ENCODE results near the gene OLFML1.

Gene OLFML1

GRCh38 chr11:7484131-7484530, 1.2 kb upstream of the OLFML1 start:
- DNase-seq (ENCODE audit: extremely low spot score) = no peak
- ChIA-PET CTCF (no interaction called here), POLR2A (no interaction called here)
- TF ChIP-seq NFRKB (IDR thresholded peaks at IDR 0.05) (no peak), CTBP1 (IDR thresholded peaks at IDR 0.05; ENCODE audit: borderline replicate concordance) (no peak), ELF4 (IDR thresholded peaks at IDR 0.05) (no peak), SP1 (IDR thresholded peaks at IDR 0.05) (no peak), FOXK2 (IDR thresholded peaks at IDR 0.05) (no peak), BHLHE40 (IDR thresholded peaks at IDR 0.05; ENCODE audit: borderline replicate concordance) (no peak), ARNT (IDR thresholded peaks at IDR 0.05) (no peak), FOXM1 (IDR thresholded peaks at IDR 0.05; ENCODE audit: borderline replicate concordance) (no peak), FOXA1 (IDR thresholded peaks at IDR 0.05) (no peak), LEF1 (IDR thresholded peaks at IDR 0.05; ENCODE audit: borderline replicate concordance) (no peak), L3MBTL2 (conservative IDR thresholded peaks at IDR 0.05) (no peak), TARDBP (IDR thresholded peaks at IDR 0.05) (no peak)

- ChIA-PET POLR2A (no interaction called here), CTCF (no interaction called here)
- TF ChIP-seq FOXK2 (IDR thresholded peaks at IDR 0.05) (no peak), CTBP1 (IDR thresholded peaks at IDR 0.05; ENCODE audit: borderline replicate concordance) (no peak), PKNOX1 (IDR thresholded peaks at IDR 0.05) (no peak), FOXA1 (IDR thresholded peaks at IDR 0.05) (no peak), HDGF (IDR thresholded peaks at IDR 0.05; ENCODE audit: borderline replicate concordance) (no peak), FOXM1 (IDR thresholded peaks at IDR 0.05; ENCODE audit: borderline replicate concordance) (no peak), SUZ12 (IDR thresholded peaks at IDR 0.05) (no peak), ZNF384 (IDR thresholded peaks at IDR 0.05) (no peak), BHLHE40 (IDR thresholded peaks at IDR 0.05; ENCODE audit: borderline replicate concordance) (no peak), LEF1 (IDR thresholded peaks at IDR 0.05; ENCODE audit: borderline replicate concordance) (no peak), TARDBP (IDR thresholded peaks at IDR 0.05) (no peak), SP1 (IDR thresholded peaks at IDR 0.05) (no peak), NFRKB (IDR thresholded peaks at IDR 0.05) (no peak), ARNT (IDR thresholded peaks at IDR 0.05) (no peak), L3MBTL2 (conservative IDR thresholded peaks at IDR 0.05) (no peak), ELF4 (IDR thresholded peaks at IDR 0.05) (no peak)
- no peak for DNase-seq (ENCODE audit: extremely low spot score)
Measured at GRCh38 chr11:7484645-7485044, 661 bp upstream of the OLFML1 start.

GRCh38 chr11:7486098-7486780, 933 bp downstream of the OLFML1 start:
- no peak for DNase-seq (ENCODE audit: extremely low spot score)
- ChIA-PET CTCF (no interaction called here), POLR2A (no interaction called here)
- TF ChIP-seq HDGF (IDR thresholded peaks at IDR 0.05; ENCODE audit: borderline replicate concordance) = no peak
- TF ChIP-seq SP1 (IDR thresholded peaks at IDR 0.05) = no peak
- no peak for TF ChIP-seq TARDBP (IDR thresholded peaks at IDR 0.05)
- TF ChIP-seq BHLHE40 (IDR thresholded peaks at IDR 0.05; ENCODE audit: borderline replicate concordance) = no peak
- no peak for TF ChIP-seq FOXM1 (IDR thresholded peaks at IDR 0.05; ENCODE audit: borderline replicate concordance)
- TF ChIP-seq NFRKB (IDR thresholded peaks at IDR 0.05) = no peak

GRCh38 chr11:7486781-7487140, 1.5 kb downstream of the OLFML1 start:
- TF ChIP-seq LEF1 (IDR thresholded peaks at IDR 0.05; ENCODE audit: borderline replicate concordance) = no peak
- no peak for TF ChIP-seq FOXA1 (IDR thresholded peaks at IDR 0.05)
- TF ChIP-seq ELF4 (IDR thresholded peaks at IDR 0.05) = no peak
- TF ChIP-seq ARNT (IDR thresholded peaks at IDR 0.05) = no peak
- no peak for TF ChIP-seq FOXK2 (IDR thresholded peaks at IDR 0.05)
- TF ChIP-seq TARDBP (IDR thresholded peaks at IDR 0.05) = no peak
- TF ChIP-seq CTBP1 (IDR thresholded peaks at IDR 0.05; ENCODE audit: borderline replicate concordance) = no peak
- TF ChIP-seq NFRKB (IDR thresholded peaks at IDR 0.05) = no peak
- no peak for TF ChIP-seq SP1 (IDR thresholded peaks at IDR 0.05)
- TF ChIP-seq FOXM1 (IDR thresholded peaks at IDR 0.05; ENCODE audit: borderline replicate concordance) = no peak
- TF ChIP-seq ZNF384 (IDR thresholded peaks at IDR 0.05) = no peak
- no peak for TF ChIP-seq L3MBTL2 (conservative IDR thresholded peaks at IDR 0.05)
- no peak for TF ChIP-seq HDGF (IDR thresholded peaks at IDR 0.05; ENCODE audit: borderline replicate concordance)
- no peak for TF ChIP-seq SUZ12 (IDR thresholded peaks at IDR 0.05)
- no peak for TF ChIP-seq PKNOX1 (IDR thresholded peaks at IDR 0.05)
- no peak for TF ChIP-seq BHLHE40 (IDR thresholded peaks at IDR 0.05; ENCODE audit: borderline replicate concordance)
- CTCF ChIA-PET = no interaction called here

GRCh38 chr11:7487360-7487759, 2.1 kb downstream of the OLFML1 start:
- POLR2A ChIA-PET = no interaction called here
- no peak for TF ChIP-seq HDGF (IDR thresholded peaks at IDR 0.05; ENCODE audit: borderline replicate concordance)
- TF ChIP-seq ARNT (IDR thresholded peaks at IDR 0.05) = no peak
- no peak for TF ChIP-seq TARDBP (IDR thresholded peaks at IDR 0.05)
- TF ChIP-seq BHLHE40 (IDR thresholded peaks at IDR 0.05; ENCODE audit: borderline replicate concordance) = no peak
- TF ChIP-seq SUZ12 (IDR thresholded peaks at IDR 0.05) = no peak
- TF ChIP-seq CTBP1 (IDR thresholded peaks at IDR 0.05; ENCODE audit: borderline replicate concordance) = no peak
- DNase-seq (ENCODE audit: extremely low spot score) = no peak
- CTCF ChIA-PET = interaction anchor here (0.7 kb wide), 1 partner anchor 390 kb away, joined by 3 read pairs; no protein-coding TSS in a partner anchor

More at GRCh38 chr11:7486781-7487140, 1.5 kb downstream of the OLFML1 start:
- DNase-seq (ENCODE audit: extremely low spot score) = no peak
- POLR2A ChIA-PET = no interaction called here

GRCh38 chr11:7488681-7489080, 3.4 kb downstream of the OLFML1 start:
- TF ChIP-seq BHLHE40 (IDR thresholded peaks at IDR 0.05; ENCODE audit: borderline replicate concordance) (no peak), ELF4 (IDR thresholded peaks at IDR 0.05) (no peak), HDGF (IDR thresholded peaks at IDR 0.05; ENCODE audit: borderline replicate concordance) (no peak), NFRKB (IDR thresholded peaks at IDR 0.05) (no peak)
- DNase-seq (ENCODE audit: extremely low spot score) = no peak
- ChIA-PET POLR2A (no interaction called here), CTCF (no interaction called here)

GRCh38 chr11:7489376-7489775, 4.1 kb downstream of the OLFML1 start:
- CTCF ChIA-PET = no interaction called here
- no peak for DNase-seq (ENCODE audit: extremely low spot score)
- POLR2A ChIA-PET = no interaction called here

More at GRCh38 chr11:7489376-7489775, 4.1 kb downstream of the OLFML1 start:
- TF ChIP-seq FOXA1 (IDR thresholded peaks at IDR 0.05) = no peak
- TF ChIP-seq SP1 (IDR thresholded peaks at IDR 0.05) = no peak
- TF ChIP-seq L3MBTL2 (conservative IDR thresholded peaks at IDR 0.05) = no peak
- TF ChIP-seq ZNF384 (IDR thresholded peaks at IDR 0.05) = no peak
- TF ChIP-seq ELF4 (IDR thresholded peaks at IDR 0.05) = no peak
- no peak for TF ChIP-seq PKNOX1 (IDR thresholded peaks at IDR 0.05)
- no peak for TF ChIP-seq BHLHE40 (IDR thresholded peaks at IDR 0.05; ENCODE audit: borderline replicate concordance)
- TF ChIP-seq TARDBP (IDR thresholded peaks at IDR 0.05) = no peak
- TF ChIP-seq NFRKB (IDR thresholded peaks at IDR 0.05) = no peak
- no peak for TF ChIP-seq HDGF (IDR thresholded peaks at IDR 0.05; ENCODE audit: borderline replicate concordance)
- TF ChIP-seq FOXM1 (IDR thresholded peaks at IDR 0.05; ENCODE audit: borderline replicate concordance) = no peak
- no peak for TF ChIP-seq CTBP1 (IDR thresholded peaks at IDR 0.05; ENCODE audit: borderline replicate concordance)
- no peak for TF ChIP-seq ARNT (IDR thresholded peaks at IDR 0.05)
- no peak for TF ChIP-seq SUZ12 (IDR thresholded peaks at IDR 0.05)
- TF ChIP-seq FOXK2 (IDR thresholded peaks at IDR 0.05) = no peak
- no peak for TF ChIP-seq LEF1 (IDR thresholded peaks at IDR 0.05; ENCODE audit: borderline replicate concordance)
